ENCODE measurements around the gene PDGFRB.

DNA sequence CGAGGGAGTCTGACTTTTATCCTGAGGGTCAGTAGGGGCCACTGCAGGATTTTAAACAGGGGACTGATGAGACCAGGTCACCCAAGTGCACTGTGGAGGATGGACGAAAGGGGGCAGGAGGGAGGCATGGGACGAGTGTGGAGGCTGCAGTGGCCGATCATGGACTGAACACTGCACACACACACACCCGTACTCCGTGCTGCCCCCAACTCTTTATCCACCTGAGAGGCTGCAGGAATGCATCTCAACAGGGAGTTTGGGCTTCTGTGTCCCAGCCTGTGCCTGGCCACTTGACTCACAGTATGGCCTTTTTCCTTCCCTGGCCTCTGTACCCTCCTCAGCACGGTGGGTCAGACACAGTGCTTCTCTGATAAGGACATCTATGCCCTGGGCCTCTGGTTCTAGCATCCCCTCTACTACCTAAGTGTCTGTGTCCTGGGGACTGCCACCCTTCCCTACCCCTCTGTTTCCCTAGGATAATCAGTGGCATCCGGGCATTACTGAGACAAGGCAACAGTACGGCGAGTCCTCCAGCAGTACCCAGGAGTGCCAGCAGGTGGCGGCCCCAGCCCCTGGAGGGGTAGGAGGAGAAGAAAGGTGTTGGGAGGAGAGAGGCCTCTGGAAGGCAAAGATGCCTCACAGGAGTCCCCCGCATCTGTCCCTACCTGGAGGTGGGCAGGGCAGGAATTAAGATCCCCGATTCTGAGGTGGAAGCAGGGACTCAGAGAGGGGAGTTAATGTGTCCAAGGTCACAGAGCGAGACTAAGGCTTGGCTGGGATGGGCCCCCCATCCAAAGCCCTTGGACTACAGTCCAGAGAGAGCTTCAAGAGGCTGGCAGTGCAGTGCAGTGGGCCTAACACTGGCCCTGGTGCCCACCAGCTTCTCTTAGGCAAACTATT, 5.8 kb upstream of the PDGFRB start:
- TF ChIP-seq CTCF (IDR thresholded peaks at IDR 0.05; ENCODE audit: poor library complexity, severe bottlenecking) = peak; percentile 79
- TF ChIP-seq POLR2AphosphoS5 (IDR thresholded peaks at IDR 0.05) = no peak
- TF ChIP-seq EZH2 (IDR thresholded peaks at IDR 0.05; ENCODE audit: borderline replicate concordance, insufficient read depth, low read length, poor library complexity, severe bottlenecking) = no peak
- no peak for TF ChIP-seq EP300 (conservative IDR thresholded peaks at IDR 0.05; ENCODE audit: poor library complexity, severe bottlenecking)
- no peak for TF ChIP-seq TAF1 (IDR thresholded peaks at IDR 0.05; ENCODE audit: low read depth)
- peak; percentile 75 for TF ChIP-seq RAD21 (conservative IDR thresholded peaks at IDR 0.05)
- TF ChIP-seq, protein P1, sequence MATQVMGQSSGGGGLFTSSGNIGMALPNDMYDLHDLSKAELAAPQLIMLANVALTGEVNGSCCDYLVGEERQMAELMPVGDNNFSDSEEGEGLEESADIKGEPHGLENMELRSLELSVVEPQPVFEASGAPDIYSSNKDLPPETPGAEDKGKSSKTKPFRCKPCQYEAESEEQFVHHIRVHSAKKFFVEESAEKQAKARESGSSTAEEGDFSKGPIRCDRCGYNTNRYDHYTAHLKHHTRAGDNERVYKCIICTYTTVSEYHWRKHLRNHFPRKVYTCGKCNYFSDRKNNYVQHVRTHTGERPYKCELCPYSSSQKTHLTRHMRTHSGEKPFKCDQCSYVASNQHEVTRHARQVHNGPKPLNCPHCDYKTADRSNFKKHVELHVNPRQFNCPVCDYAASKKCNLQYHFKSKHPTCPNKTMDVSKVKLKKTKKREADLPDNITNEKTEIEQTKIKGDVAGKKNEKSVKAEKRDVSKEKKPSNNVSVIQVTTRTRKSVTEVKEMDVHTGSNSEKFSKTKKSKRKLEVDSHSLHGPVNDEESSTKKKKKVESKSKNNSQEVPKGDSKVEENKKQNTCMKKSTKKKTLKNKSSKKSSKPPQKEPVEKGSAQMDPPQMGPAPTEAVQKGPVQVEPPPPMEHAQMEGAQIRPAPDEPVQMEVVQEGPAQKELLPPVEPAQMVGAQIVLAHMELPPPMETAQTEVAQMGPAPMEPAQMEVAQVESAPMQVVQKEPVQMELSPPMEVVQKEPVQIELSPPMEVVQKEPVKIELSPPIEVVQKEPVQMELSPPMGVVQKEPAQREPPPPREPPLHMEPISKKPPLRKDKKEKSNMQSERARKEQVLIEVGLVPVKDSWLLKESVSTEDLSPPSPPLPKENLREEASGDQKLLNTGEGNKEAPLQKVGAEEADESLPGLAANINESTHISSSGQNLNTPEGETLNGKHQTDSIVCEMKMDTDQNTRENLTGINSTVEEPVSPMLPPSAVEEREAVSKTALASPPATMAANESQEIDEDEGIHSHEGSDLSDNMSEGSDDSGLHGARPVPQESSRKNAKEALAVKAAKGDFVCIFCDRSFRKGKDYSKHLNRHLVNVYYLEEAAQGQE (IDR thresholded peaks at IDR 0.05; ENCODE audit: borderline replicate concordance) = no peak

All from neural cell (in vitro differentiated cells).